ENCODE data around the gene KCNH2.
"Not testable (repeated sequence)": the region's sequence is repeated elsewhere in the genome, so short reads cannot be mapped to it uniquely, and the experiment has no call there.

The KCNH2 gene

DNA sequence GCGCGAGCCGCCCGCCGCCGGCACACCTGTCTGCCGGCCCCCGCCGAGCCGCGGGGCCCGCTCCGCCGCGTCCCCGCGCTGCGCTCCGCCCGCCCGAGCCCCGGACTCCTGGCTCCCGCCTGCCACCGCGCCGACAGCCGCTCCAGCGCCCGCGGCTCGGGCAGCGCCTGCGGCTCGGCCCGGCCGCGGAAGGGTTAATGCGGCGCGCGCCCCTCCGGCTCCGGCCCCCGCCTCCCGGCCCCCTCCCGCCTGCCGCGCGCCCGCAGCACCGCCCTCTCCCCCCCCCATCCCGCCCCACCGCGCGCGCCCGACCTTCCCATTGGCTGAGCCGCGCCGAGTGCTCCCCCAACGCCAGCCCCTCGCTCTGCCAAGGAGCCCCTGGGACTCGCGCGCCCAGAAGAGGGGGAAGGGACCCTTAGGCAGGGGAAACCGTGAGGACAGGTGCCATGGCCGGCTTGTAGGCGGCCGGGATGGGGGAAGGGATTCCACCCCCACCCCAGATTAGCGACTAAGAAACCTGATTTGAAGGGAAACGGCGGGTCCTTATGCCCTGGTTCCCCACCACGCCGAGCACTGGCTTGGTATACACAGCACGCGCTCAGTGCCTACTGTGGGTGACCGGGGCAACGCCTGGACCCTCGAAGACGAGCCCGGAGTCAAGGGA is at the start of gene KCNH2:
KCNH2 (minus strand) TSS at position 196 of the 664 bp plus-strand sequence. CDS start 408 bp downstream, outside the sequence.
- DNase-seq: peak; percentile 90 to 91

GRCh38 chr7:151027728-151028130 is 49.6 kb upstream of the KCNH2 start:
- not testable (repeated sequence) for DNase-seq

- DNase-seq: not testable (repeated sequence)
These were observed 48.9 kb upstream of the KCNH2 start for GRCh38 chr7:151026771-151027727.

DNA sequence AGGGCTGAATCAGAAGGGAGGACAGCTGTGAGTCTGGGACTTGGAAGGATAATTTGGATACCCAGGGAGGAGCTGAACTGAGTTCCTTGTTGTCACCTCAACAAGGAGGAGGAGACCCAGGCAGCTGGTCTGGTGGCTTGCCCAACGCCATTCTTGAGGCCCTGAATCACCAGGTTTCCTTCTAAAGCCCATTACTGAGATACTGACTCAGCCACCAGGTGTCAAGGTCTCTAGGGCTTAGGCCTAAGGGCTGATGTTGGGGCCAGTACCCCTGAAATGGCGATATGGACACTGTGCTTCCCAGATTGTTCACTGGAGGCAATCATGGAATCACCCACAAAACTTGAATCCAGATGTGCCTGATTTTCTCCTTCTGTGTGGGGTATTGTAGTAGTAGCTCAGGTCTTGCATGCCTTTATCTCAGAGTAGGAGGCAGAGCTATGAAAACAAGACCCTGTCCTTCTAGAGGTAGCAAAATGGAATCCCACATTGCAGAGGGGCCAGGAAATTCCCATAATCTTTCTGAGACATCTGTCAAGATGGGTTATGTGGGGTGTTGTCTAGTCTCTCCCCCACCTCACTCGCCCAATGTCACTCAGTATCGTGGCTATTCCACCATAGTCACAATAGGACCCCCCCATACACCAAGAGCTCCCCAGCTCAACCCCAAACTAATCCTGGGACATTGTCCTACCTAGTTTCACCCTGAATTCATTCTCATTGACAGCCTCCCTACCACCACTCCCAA is 48.0 kb upstream of the KCNH2 start:
- DNase-seq: no peak

- no peak for DNase-seq
These were observed 46.4 kb upstream of the KCNH2 start, which contains the start of gene ATG9B for GRCh38 chr7:151024435-151025056. Gene ATG9B, minus strand, starts transcription at chr7:151024494. Its CDS starts 71 bp downstream, at chr7:151024423.

DNA sequence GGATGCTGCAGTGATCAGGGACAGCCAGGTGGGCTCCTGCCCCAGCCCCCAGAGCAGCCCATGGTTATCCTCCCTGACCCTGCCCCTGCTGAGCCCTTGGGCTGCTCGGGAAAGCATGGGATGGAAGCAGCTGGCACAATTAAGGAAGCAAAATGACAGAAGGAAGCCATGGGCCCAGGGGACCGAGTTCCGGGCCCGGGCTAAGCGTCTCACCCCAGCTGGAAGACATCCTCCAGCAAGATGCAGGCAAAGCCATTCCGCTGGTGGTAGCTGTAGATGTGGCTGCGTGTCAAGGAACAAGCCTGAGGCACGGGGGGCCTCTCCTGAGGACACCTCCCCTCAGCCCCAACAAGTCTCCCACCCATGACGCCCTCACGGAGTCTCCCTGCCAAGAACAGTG is 45.1 kb upstream of the KCNH2 start:
- DNase-seq: no peak

- DNase-seq: no peak
These were observed 42.1 kb upstream of the KCNH2 start for GRCh38 chr7:151020231-151020630.

DNA sequence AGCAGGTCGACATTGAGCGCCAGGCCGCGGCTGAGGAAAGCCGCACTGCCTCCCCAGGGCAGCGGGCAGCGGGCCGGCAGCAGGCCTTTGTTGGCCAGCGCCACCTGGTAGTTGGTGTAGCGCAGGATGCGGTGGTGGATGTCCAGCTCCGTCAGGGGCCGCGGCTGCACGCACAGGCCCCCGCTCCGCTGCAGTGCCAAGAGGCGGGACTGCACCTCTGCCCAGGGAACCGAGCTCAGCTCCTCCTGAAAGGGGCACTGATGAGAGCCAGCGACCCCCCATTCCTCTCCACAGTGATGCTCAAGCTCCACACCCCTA is 41.0 kb upstream of the KCNH2 start:
- no peak for DNase-seq

GRCh38 chr7:151018421-151019129 is 40.5 kb upstream of the KCNH2 start:
- no peak for DNase-seq

DNA sequence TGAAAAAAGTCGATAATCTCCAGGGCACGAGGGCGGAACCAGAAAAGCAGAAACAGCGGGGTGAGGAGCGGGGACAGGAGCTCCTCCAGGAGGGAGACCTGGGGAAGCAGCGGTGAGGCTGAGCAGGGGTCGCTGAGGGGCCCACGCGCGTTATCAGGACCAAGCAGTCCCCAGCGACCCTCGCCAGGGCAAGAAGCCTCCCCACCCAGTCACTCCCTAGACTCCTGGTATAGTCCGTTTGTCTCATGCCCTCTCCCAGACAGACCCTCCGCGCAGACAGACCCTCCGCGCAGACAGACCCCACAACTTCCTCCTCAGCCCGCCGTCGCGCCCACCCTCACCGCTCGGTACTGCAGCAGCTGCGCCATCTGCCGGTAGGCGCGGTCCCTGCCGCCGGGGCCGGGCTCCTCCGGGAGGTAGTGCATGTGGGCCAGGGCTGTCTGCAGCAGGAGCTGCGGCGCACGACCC is 39.9 kb upstream of the KCNH2 start:
- peak; percentile 20 to 28 for DNase-seq

DNA sequence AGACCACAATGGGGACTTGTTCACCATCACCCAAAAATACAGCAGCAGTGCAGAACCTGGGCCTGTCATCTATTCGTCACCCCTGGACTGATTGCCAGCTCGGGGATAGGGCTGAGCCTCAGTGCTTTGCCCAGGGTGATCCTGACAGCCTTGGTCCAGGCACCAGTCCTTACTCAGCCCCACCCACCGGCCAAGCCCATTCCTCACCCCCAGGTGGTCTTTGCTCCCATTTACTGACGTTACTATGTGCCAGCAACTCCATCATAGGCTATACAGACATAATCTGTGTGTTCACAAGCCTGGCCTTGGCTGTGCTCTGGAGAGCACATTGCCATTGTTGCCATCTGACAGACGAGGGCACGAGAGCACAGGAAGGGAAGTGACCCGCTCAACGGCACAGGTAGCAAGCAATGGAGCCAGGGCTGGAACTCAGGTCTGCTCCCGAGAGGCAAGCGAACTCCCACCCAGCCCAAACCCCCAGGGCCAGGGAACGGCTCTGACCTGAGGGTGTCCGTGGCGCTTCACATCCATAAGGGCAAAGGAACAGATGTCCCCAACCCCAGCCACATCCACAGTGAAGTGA is 39.3 kb upstream of the KCNH2 start:
- no peak for DNase-seq

GRCh38 chr7:151016942-151017341 is 38.8 kb upstream of the KCNH2 start:
- no peak for DNase-seq

DNA sequence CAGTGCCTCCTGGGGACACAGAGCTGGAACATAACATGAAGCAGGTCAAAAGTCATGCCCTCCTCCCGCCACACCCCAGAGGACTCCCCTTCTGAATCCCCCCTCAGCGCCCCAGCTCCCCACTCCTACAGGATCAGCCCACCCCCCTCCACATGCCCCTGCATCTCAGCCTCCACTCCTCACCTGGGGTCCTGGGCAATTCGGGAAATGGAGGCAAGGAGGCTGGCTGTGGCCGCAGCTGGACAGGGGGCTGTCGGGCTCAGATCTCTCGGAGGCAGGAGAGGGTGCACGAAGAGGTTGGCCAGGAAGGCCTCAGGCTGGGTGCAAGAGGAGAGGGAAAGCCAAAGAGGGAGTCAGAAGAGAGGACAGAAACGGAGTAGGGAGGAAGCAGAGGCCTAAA is 38.4 kb upstream of the KCNH2 start:
- no peak for DNase-seq

DNA sequence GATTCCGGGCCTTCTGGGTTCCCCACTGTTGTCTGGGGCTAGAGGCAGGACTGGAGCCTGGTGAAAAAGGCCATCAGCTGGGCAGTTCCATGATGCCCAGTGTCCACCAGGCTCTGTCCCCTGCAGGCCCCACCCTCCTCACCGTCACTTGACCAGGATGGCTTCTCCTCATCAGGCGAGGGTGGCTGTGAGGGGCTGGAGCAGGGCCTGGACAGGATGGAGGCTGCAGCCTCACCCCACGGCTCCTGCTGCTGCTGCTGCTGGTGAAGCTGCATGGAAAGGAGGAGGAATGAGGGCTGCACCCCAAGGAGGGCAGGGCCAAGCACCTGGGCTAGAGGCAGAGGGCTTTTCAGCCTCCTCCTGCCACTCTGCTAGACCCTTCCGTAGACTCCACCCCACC is 37.8 kb upstream of the KCNH2 start:
- DNase-seq: no peak

DNA sequence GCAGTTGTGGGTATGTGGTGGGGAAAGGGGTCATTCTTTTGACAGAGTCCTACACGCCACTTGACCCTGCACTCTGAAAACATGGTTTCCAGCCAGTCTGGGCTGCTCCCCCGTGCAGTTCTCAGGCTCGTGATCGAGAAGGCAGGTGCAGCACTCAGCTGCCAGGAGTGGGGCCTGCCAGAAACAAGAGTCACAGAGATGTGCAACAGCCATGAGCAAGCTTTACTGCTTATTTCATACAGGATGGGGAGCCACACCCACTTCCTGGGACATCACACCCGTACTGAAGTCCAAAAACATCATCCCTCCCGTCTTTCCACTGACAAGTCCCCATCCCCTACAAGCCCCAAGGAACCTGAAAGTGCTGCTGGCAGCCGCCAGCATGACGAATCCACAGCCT is 36.8 kb upstream of the KCNH2 start:
- DNase-seq: no peak

DNA sequence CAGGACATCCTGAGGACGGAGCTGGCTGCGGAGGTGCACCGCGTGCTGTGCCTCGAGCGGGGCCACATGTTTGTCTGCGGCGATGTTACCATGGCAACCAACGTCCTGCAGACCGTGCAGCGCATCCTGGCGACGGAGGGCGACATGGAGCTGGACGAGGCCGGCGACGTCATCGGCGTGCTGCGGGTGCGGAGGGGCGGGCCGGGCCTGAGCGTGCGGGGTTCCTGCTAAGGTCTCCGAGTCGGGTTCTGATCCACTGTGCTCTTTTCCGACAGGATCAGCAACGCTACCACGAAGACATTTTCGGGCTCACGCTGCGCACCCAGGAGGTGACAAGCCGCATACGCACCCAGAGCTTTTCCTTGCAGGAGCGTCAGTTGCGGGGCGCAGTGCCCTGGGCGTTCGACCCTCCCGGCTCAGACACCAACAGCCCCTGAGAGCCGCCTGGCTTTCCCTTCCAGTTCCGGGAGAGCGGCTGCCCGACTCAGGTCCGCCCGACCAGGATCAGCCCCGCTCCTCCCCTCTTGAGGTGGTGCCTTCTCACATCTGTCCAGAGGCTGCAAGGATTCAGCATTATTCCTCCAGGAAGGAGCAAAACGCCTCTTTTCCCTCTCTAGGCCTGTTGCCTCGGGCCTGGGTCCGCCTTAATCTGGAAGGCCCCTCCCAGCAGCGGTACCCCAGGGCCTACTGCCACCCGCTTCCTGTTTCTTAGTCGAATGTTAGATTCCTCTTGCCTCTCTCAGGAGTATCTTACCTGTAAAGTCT is 35.8 kb upstream of the KCNH2 start:
- peak; percentile 31 to 56 for DNase-seq

DNA sequence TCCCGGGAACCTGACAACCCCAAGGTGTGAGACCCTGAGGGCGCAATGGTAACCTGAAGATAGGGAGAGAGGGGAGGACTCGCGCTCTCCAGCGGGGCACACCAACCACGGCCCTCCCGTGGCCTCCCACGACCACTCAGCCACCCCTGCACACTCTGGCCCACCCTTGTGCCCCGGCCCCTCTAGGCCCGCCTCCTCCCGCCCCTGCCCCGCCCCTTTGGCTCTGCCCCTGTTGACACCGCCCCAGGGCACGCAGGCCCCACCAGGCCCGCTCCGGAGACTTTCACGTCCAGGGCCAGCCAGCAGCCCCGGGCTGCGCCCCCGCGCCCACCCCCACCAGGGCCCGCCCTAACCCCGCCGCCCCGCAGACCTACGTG is 35.2 kb upstream of the KCNH2 start:
- DNase-seq: no peak

DNA sequence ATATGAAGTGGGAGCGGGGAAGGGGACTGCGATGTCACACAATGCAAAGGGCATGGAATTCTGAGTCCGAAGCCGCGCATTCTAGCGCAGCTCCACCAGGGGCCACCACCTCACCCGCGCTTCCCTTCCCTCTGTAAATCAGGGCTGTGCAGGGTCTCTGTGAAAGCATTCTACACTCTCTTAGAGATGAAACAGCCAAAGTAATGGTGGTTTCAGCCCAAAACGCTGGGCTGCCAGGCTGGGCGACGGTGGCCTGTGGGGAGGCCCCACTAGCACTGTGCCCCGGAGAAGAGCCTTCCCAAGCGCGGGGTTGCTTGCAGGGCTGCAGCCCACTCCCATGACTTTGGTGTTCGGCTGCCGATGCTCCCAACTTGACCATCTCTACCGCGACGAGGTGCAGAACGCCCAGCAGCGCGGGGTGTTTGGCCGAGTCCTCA is 34.8 kb upstream of the KCNH2 start:
- DNase-seq: peak; percentile 27 to 49

GRCh38 chr7:151012031-151012692 is 34.0 kb upstream of the KCNH2 start:
- DNase-seq: no peak

- not testable (repeated sequence) for DNase-seq
These were observed 33.5 kb upstream of the KCNH2 start for GRCh38 chr7:151011616-151012015.

- DNase-seq: no peak
These were observed 32.9 kb upstream of the KCNH2 start for GRCh38 chr7:151011097-151011409.

Measured in NCI-H2081 (cell line).